CD8-positive, alpha-beta memory T cell (primary cell): ENCODE data around the gene GORASP1. TPM values are rescaled to one million over a fixed set of nuclear protein-coding genes. Genes with fewer than 3 reads are reported as not detected.

Experiments
- CTCF ChIA-PET: fragments of 350-600 bp; sonication (Branson Sonifier 250); formaldehyde crosslinking; loops from one replicate; lab custom pipeline; 2021; ENCODE audit warnings: antibody characterized with exemption; lab: Charles Lee
- POLR2A ChIA-PET: fragments of 350-600 bp; sonication (Branson Sonifier 250); formaldehyde crosslinking; loops from one replicate; lab custom pipeline; 2021; ENCODE audit warnings: antibody characterized with exemption; lab: Charles Lee
- DNase-seq, 5 donors: peaks; one replicate each; pipeline versions ENCODE4 v3.0.0 to v3.0.0-alpha.2; 2020 to 2022; ENCODE audit warnings: mixed read lengths in 1 of 5
- H3K27ac ChIP-seq: one replicate; pipeline ENCODE4 v1.7.0; 2013; ENCODE audit warnings: low read depth, mild to moderate bottlenecking, low read length, moderate library complexity
- H3K27me3 ChIP-seq: 2 replicates; pipeline ENCODE4 v1.7.0; 2013; ENCODE audit warnings: low read length, mild to moderate bottlenecking; ENCODE audit not compliant: insufficient read depth, poor library complexity, severe bottlenecking
- H3K36me3 ChIP-seq: 2 replicates; pipeline ENCODE4 v1.7.0; 2013; ENCODE audit warnings: mild to moderate bottlenecking, low read length, moderate library complexity; ENCODE audit not compliant: insufficient read depth
- H3K4me1 ChIP-seq: 2 replicates; pipeline ENCODE4 v1.7.0; 2013; ENCODE audit warnings: mild to moderate bottlenecking, low read length, moderate library complexity; ENCODE audit not compliant: insufficient read depth
- H3K4me3 ChIP-seq: 2 replicates; pipeline ENCODE4 v1.7.0; 2013; ENCODE audit warnings: mild to moderate bottlenecking, low read length
- H3K9me3 ChIP-seq: 2 replicates; pipeline ENCODE4 v1.7.0; 2013; ENCODE audit warnings: mild to moderate bottlenecking, low read length
- H3K27ac Mint-ChIP-seq, 8 donors: one replicate each; pipeline ENCODE4 v1.8.0; 2020 to 2021; ENCODE audit warnings: mixed read lengths in 8 of 8, mild to moderate bottlenecking in 6 of 8, inconsistent platforms in 3 of 8, moderate library complexity in 3 of 8
- H3K27me3 Mint-ChIP-seq, 2 donors: one replicate each; pipeline ENCODE4 v1.8.0; 2020 to 2021; ENCODE audit warnings: mixed read lengths in 2 of 2, mild to moderate bottlenecking in 1 of 2, moderate library complexity in 1 of 2
- H3K36me3 Mint-ChIP-seq, 3 donors: one replicate each; pipeline ENCODE4 v1.8.0; 2020 to 2021; ENCODE audit warnings: mixed read lengths in 3 of 3, inconsistent platforms in 1 of 3, mild to moderate bottlenecking in 1 of 3
- H3K4me1 Mint-ChIP-seq, 3 donors: one replicate each; pipeline ENCODE4 v1.8.0; 2020 to 2021; ENCODE audit warnings: mixed read lengths in 3 of 3, inconsistent platforms in 1 of 3, mild to moderate bottlenecking in 1 of 3
- H3K4me3 Mint-ChIP-seq, 7 donors: one replicate each; pipeline ENCODE4 v1.8.0; 2020 to 2021; ENCODE audit warnings: mixed read lengths in 7 of 7, mild to moderate bottlenecking in 6 of 7, moderate library complexity in 4 of 7, inconsistent platforms in 2 of 7
- H3K9me3 Mint-ChIP-seq, 5 donors: one replicate each; pipeline ENCODE4 v1.8.0; 2020 to 2022; ENCODE audit warnings: mixed read lengths in 5 of 5, mild to moderate bottlenecking in 3 of 5, moderate library complexity in 2 of 5, inconsistent platforms in 1 of 5
- polyA plus RNA-seq: library from polyadenylated mRNA; unstranded; fragments of 300-500 nt; fragmentation: Illumina TruSeq; gene quantifications from one replicate; pipeline ENCODE4 v1.2.3, GENCODE V29; 2021
- total RNA-seq, 2 experiments: library from RNA; stranded (reverse); gene quantifications; one replicate each; pipeline ENCODE4 v1.2.3, GENCODE V29; 2021

The GORASP1 gene
- total and polyA plus RNA-seq, 3 experiments from 2014 or later, result 16.9 to 22.8 (median 21.6) TPM

DNA sequence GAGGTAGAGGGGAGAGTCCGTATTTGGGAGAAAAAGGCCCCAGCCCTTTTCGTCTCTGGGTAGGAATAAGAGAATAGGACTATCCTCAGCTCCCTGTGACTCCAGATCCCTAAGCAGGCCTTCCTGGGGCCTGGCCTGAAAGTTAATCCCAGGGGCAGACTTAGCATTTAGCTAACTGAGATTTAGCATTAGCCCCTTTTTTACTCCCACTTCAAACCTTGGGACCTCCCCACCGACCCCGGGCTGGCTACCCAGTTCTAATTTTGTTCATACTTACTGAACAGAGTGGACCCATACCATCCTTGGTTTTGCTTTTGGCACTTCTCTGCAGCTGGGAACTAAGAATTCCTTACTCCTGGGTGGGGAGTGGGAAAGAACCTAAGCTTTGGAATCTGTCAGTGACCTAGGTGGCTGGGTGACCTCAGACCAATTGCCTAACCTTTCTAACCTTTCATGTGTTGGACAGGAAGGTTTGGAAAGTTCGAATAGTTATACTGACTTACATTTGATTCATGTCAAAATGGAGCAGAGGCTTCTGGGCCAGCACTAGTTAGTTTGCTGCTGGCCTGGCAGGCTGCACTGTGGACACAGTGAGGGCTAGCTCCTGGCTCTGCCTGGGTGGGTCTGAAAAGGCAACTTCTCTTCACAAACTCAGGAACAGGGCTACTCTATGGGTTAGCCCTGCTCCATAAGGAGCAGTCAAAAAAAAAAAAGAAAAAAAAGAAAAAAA lies 11.7 kb upstream of the GORASP1 start:
- Mint-ChIP-seq H3K27ac (no peak overlapping the region), H3K9me3 (no peaks in the 10 kb centered on the region), H3K4me1 (no peaks in the 10 kb centered on the region), H3K36me3 (no peaks in the 10 kb centered on the region), H3K27me3 (no peaks in the 10 kb centered on the region), H3K4me3 (no peak overlapping the region)
- no peaks in the 10 kb centered on the region for H3K9me3 ChIP-seq
- ChIA-PET POLR2A (no interaction called here), CTCF (interaction anchor here (0.7 to 2.6 kb wide), 3 partner anchors 9 to 169 kb away, joined by 3 to 9 read pairs (median 6); no protein-coding TSS in a partner anchor)
- no peaks in the 10 kb centered on the region for H3K27me3 ChIP-seq
- H3K4me1 ChIP-seq, result no peaks in the 10 kb centered on the region
- no peak overlapping the region for H3K4me3 ChIP-seq
- H3K36me3 ChIP-seq, result no peaks in the 10 kb centered on the region
- no peak for DNase-seq
- H3K27ac ChIP-seq, result no peak overlapping the region

DNA sequence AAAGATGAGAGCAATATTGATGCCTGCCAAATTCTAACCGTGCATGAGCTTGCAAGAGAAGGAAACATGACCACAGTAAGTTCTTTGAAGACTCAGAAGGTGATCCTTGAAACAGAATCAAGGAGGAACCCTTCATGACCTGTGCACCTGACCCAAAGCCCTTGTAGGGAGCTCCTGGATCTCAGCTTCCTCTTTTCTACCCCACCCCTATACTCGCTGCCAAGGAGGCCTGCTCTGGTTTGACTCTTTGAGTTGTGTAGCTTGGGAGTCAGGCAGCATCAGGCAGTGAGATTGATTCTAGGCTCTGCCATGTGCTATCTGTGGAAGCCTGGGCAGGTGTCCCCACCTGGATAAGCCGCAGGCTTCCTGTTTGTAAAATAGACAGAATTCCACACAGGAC lies 10.7 kb upstream of the GORASP1 start:
- CTCF ChIA-PET, result interaction anchor here (1.0 to 2.6 kb wide), 3 partner anchors 10 to 170 kb away, joined by 3 to 9 read pairs (median 6); no protein-coding TSS in a partner anchor
- no peaks in the 10 kb centered on the region for H3K36me3 ChIP-seq
- H3K4me1 ChIP-seq, result no peaks in the 10 kb centered on the region
- POLR2A ChIA-PET, result no interaction called here
- no peaks in the 10 kb centered on the region for H3K9me3 ChIP-seq
- Mint-ChIP-seq H3K27ac (no peak overlapping the region), H3K4me3 (no peak overlapping the region), H3K27me3 (no peaks in the 10 kb centered on the region), H3K9me3 (no peaks in the 10 kb centered on the region), H3K4me1 (no peaks in the 10 kb centered on the region), H3K36me3 (no peaks in the 10 kb centered on the region)
- H3K27me3 ChIP-seq, result no peaks in the 10 kb centered on the region
- no peak overlapping the region for H3K4me3 ChIP-seq
- H3K27ac ChIP-seq, result no peak overlapping the region
- DNase-seq, result no peak

DNA sequence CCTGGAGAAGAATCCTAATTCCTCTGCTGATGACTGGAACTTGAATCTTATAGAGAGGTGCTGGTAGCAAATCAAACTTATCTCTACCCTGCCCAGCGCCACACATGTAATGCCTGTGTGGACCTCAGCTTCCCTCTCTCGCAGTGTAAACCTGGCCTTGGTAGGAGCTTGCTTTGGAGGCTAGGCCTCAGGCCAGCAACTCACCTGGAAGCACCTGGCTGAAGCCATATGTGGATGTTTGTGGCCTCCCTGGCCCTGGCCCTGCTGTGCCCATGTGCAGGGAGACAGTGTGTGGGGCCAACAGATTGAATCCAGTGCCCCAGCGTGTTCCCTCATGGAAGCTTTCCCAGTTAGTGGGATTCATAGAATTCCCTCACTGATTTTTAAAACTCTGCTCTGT lies 8.4 kb upstream of the GORASP1 start:
- H3K4me3 ChIP-seq, result no peak overlapping the region
- no peaks in the 10 kb centered on the region for H3K4me1 ChIP-seq
- H3K27ac ChIP-seq, result no peak overlapping the region
- Mint-ChIP-seq H3K36me3 (no peaks in the 10 kb centered on the region), H3K27ac (no peak overlapping the region), H3K9me3 (no peaks in the 10 kb centered on the region), H3K4me1 (no peaks in the 10 kb centered on the region), H3K4me3 (no peak overlapping the region), H3K27me3 (no peaks in the 10 kb centered on the region)
- POLR2A ChIA-PET, result no interaction called here
- H3K27me3 ChIP-seq, result no peaks in the 10 kb centered on the region
- CTCF ChIA-PET, result interaction anchor here (1.0 to 1.6 kb wide), 3 partner anchors 10 to 176 kb away, joined by 3 to 5 read pairs (median 3); no protein-coding TSS in a partner anchor
- no peaks in the 10 kb centered on the region for H3K9me3 ChIP-seq
- DNase-seq, result no peak
- no peaks in the 10 kb centered on the region for H3K36me3 ChIP-seq

DNA sequence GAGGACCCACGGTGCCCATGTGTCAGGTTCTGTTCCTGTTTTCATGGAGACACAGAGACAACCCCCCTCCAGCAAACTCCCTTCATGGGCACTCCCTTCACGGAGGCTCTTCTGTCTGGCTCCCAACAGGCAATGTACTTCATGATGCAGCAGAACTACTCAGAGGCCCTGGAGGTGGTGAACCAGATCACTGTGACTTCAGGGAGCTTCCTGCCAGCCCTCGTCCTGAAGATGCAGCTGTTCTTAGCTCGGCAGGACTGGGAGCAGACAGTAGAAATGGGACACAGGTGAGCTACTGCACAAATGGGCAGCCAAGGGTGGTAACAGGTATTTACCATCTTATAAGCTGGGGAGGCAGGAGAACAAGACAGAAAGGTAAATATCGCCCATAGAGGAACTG lies 7.0 kb upstream of the GORASP1 start:
- H3K36me3 ChIP-seq, result no peaks in the 10 kb centered on the region
- Mint-ChIP-seq H3K36me3 (no peaks in the 10 kb centered on the region), H3K27me3 (no peaks in the 10 kb centered on the region), H3K9me3 (no peaks in the 10 kb centered on the region), H3K27ac (peak overlapping the region in 3 of 8 donors; percentile 15 to 71 (median 33)), H3K4me1 (peaks cover under 1 to 1% (median under 1%) of the 10 kb centered on the region in 3 donors), H3K4me3 (no peak overlapping the region)
- H3K27me3 ChIP-seq, result no peaks in the 10 kb centered on the region
- H3K4me3 ChIP-seq, result no peak overlapping the region
- no peak overlapping the region for H3K27ac ChIP-seq
- H3K4me1 ChIP-seq, result no peaks in the 10 kb centered on the region
- DNase-seq, result no peak
- CTCF ChIA-PET, result interaction anchor here (1.2 kb wide), 1 partner anchor 13 kb away, joined by 3 read pairs; no protein-coding TSS in a partner anchor
- no peaks in the 10 kb centered on the region for H3K9me3 ChIP-seq
- POLR2A ChIA-PET, result no interaction called here

DNA sequence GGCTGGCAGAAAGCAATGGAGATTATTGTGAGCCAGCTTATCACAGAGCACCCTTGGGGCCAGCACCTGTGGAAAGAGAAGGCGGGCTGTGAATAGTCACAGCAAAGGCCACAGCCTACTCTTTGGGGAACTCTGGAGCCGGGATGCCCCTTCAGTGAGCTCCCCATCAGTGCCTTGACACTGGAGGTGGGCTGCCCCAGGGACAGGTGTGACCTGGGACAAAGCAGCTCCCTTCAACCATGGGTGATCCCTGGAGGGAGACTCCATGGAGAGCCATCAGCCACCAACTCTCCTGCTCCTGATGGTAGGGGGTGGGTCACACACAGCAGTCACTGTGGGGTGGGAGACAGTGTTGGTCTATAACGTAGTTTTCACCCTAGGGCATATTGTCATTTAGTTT lies 5.9 kb upstream of the GORASP1 start:
- Mint-ChIP-seq H3K4me3 (no peak overlapping the region), H3K27ac (no peak overlapping the region), H3K36me3 (peaks cover 0 to under 1% (median 0%) of the 10 kb centered on the region in 3 donors), H3K27me3 (no peaks in the 10 kb centered on the region), H3K9me3 (no peaks in the 10 kb centered on the region), H3K4me1 (peaks cover 12 to 13% (median 13%) of the 10 kb centered on the region in 3 donors)
- Histone ChIP-seq H3K27me3 (no peaks in the 10 kb centered on the region), H3K36me3 (no peaks in the 10 kb centered on the region), H3K27ac (no peak overlapping the region), H3K4me1 (peaks cover 7% of the 10 kb centered on the region), H3K9me3 (no peaks in the 10 kb centered on the region), H3K4me3 (no peak overlapping the region)
- no peak for DNase-seq
- ChIA-PET POLR2A (no interaction called here), CTCF (interaction anchor here (1.2 kb wide), 1 partner anchor 12 kb away, joined by 3 read pairs; no protein-coding TSS in a partner anchor)

DNA sequence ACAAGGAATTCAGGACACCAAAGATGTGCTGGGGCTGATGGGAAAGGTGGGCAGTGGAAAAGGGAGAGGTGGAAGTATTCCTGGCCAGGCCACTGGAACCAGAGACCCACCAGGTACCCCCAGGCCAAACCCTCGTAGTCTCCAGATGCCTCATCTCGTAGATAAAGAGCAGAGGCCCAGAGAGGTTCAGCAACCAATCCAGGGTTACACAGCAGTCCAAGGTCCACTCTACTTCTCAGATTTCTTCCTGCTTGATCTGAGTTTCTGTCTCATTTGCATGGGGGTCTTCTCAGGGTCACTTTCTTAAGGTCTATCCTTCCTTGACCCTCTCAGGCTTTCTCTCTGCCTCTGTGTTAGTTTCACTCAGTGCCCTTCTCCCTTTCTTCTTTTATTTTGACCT lies 5.1 kb upstream of the GORASP1 start:
- ChIA-PET POLR2A (no interaction called here), CTCF (no interaction called here)
- Mint-ChIP-seq H3K27me3 (peaks cover 0 to 1% of the 10 kb centered on the region in 2 donors), H3K27ac (peak overlapping the region in 1 of 8 donors; percentile 67), H3K4me1 (peaks cover 20% of the 10 kb centered on the region in 3 donors), H3K36me3 (peaks cover 0 to 8% (median 0%) of the 10 kb centered on the region in 3 donors), H3K4me3 (no peak overlapping the region), H3K9me3 (no peaks in the 10 kb centered on the region)
- no peak overlapping the region for H3K27ac ChIP-seq
- no peak for DNase-seq
- H3K9me3 ChIP-seq, result no peaks in the 10 kb centered on the region
- H3K36me3 ChIP-seq, result no peaks in the 10 kb centered on the region
- peaks cover 12% of the 10 kb centered on the region for H3K4me1 ChIP-seq
- H3K4me3 ChIP-seq, result no peak overlapping the region
- no peaks in the 10 kb centered on the region for H3K27me3 ChIP-seq

DNA sequence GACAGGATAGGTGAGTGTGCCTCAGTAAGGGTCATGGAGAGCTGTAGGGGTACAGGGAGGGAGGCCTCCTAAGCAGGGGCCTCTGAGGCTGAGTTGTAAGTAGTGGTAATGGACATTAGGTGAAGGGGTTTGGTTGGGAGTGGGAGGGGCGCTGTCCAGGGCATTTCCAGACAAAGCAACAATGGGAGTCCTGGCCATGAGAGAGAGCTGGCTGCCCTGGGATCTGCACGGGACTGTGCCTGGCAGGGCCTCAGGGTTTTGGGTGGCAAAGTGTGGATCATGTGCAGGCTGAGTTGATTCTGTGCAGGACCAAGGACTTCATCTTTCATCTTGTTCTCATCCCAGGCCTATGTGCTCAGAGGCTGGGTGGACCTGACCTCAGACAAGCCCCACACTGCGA lies 4.7 kb upstream of the GORASP1 start:
- POLR2A ChIA-PET, result no interaction called here

DNA sequence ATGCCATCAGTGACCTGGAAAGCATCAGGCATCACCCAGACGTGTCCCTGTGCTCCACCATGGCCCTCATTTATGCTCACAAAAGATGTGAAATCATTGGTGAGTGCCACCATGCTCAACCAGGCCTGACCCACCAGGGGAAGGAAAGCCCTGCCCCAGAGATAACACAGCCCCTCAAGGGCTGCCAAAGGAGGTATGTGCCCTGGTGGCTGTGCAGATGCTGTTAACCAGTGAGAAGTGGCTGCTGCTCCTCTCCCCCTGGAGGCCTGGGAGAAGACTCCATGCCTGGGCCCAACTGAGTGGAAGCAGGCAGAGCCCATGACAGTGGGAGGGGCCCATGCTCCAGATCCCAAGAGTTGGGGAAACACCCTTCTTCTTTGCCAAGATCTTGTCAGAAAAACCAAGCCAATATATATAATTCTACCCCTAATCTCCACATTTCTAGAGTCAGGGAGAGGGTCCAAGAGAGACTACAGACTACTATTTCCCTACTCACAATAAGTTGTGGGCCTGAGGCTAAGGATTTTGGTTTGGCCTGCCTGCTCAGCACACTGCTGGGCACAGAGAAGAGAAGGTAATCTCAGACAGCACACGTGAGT lies 2.7 kb upstream of the GORASP1 start:
- CTCF ChIA-PET, result interaction anchor here (3.2 kb wide), 1 partner anchor 178 kb away, joined by 13 read pairs; no protein-coding TSS in a partner anchor

More for the DNA sequence above, 4.7 kb upstream of the GORASP1 start:
- H3K4me1 ChIP-seq, result peaks cover 12% of the 10 kb centered on the region
- no peak for DNase-seq
- no peaks in the 10 kb centered on the region for H3K9me3 ChIP-seq
- no peaks in the 10 kb centered on the region for H3K9me3 Mint-ChIP-seq
- peaks cover 0 to 1% of the 10 kb centered on the region in 2 donors for H3K27me3 Mint-ChIP-seq
- CTCF ChIA-PET, result no interaction called here
- peaks cover 20 to 21% (median 20%) of the 10 kb centered on the region in 3 donors for H3K4me1 Mint-ChIP-seq
- no peak overlapping the region for H3K27ac ChIP-seq
- no peak overlapping the region for H3K4me3 ChIP-seq
- no peak overlapping the region for H3K27ac Mint-ChIP-seq
- H3K27me3 ChIP-seq, result no peaks in the 10 kb centered on the region
- peaks cover 0 to 9% (median 0%) of the 10 kb centered on the region in 3 donors for H3K36me3 Mint-ChIP-seq
- H3K4me3 Mint-ChIP-seq, result no peak overlapping the region
- H3K36me3 ChIP-seq, result no peaks in the 10 kb centered on the region

More for the DNA sequence above, 2.7 kb upstream of the GORASP1 start:
- POLR2A ChIA-PET, result no interaction called here
- H3K36me3 ChIP-seq, result no peaks in the 10 kb centered on the region
- H3K27ac ChIP-seq, result no peak overlapping the region
- peaks cover 37 to 38% (median 38%) of the 10 kb centered on the region in 3 donors for H3K4me1 Mint-ChIP-seq
- H3K9me3 Mint-ChIP-seq, result no peaks in the 10 kb centered on the region
- no peak for DNase-seq
- H3K4me1 ChIP-seq, result peaks cover 27% of the 10 kb centered on the region
- no peaks in the 10 kb centered on the region for H3K27me3 ChIP-seq
- peaks cover 0 to 2% of the 10 kb centered on the region in 2 donors for H3K27me3 Mint-ChIP-seq
- no peak overlapping the region for H3K4me3 ChIP-seq
- no peaks in the 10 kb centered on the region for H3K9me3 ChIP-seq
- peak overlapping the region in 2 of 8 donors; percentile 13 to 31 for H3K27ac Mint-ChIP-seq
- H3K4me3 Mint-ChIP-seq, result peak overlapping the region in 1 of 7 donors; percentile 94
- peaks cover 0 to 9% (median 0%) of the 10 kb centered on the region in 3 donors for H3K36me3 Mint-ChIP-seq
